ENCODE data around the gene PANK1. TPM values are rescaled to one million over a fixed set of nuclear protein-coding genes. Genes with fewer than 3 reads are reported as not detected.

PANK1 gene
- total RNA-seq, 1 experiment from 2014 or later: 33.2 TPM

DNA sequence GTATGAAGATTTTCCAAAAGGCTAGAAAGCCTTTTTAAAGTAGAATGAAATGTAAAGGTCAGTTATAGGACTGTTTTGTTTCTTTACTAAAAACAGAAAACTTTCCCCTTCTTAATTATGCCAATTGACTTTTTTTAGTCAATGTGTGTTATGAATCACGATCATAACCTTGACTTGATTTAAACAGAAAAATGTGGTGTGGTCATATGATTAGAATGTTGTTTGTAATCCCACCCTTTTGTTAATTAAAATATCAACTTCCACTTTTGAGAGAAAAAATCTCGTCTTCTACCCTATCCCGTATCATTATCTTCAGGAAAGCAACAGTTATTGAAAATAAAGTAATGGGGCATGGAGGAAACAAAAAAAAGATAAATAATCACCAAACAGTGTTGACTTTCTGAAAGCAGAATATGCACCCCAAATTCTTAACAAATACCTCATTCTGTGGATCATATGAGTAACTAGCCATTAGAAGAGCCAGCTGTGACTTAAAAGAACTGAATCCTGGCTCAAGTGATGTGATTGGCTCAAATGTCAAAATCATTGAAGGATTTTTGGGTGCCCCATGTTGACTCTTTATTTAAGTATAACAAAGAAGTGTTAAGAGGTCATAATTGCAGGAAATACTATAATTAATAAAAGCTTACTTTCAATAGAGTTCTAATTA lies 77.3 kb downstream of the PANK1 start:
- Histone ChIP-seq H2BK15ac (ENCODE audit: low read depth, low read length) (no peak overlapping the region), H4K5ac (ENCODE audit: insufficient read length, low read depth, low read length) (no peak overlapping the region), H3K18ac (ENCODE audit: insufficient read length, low read depth, low read length) (no peak overlapping the region), H2BK5ac (ENCODE audit: insufficient read length, low read length) (no peak overlapping the region), H3K79me2 (ENCODE audit: insufficient read depth, low read length) (no peaks in the 10 kb centered on the region), H4K20me1 (ENCODE audit: control insufficient read depth, insufficient read depth, insufficient read length) (no peaks in the 10 kb centered on the region), H2BK120ac (ENCODE audit: low read depth, low read length, poor library complexity, severe bottlenecking) (no peak overlapping the region), H3K23me2 (ENCODE audit: insufficient read length, low read depth, low read length, poor library complexity, severe bottlenecking) (no peaks in the 10 kb centered on the region), H3K56ac (ENCODE audit: insufficient read length, low read depth, low read length) (no peak overlapping the region), H4K8ac (replicated peaks; ENCODE audit: insufficient read length, low read depth, low read length) (no peak overlapping the region), H3K9ac (ENCODE audit: extremely low read depth, insufficient read length, low read length) (no peak overlapping the region), H4K91ac (ENCODE audit: insufficient read length, low read depth, low read length) (no peak overlapping the region), H3K4me1 (ENCODE audit: insufficient read depth, low read length) (0 out of 2 replicates have a peak, but pooled peaks cover 2% of the 10 kb centered on the region), H3T11ph (ENCODE audit: low read length) (no peak overlapping the region), H3K27me3 (ENCODE audit: insufficient read depth, low read length) (no peaks in the 10 kb centered on the region), H3K23ac (ENCODE audit: insufficient read length, low read depth, low read length) (no peak overlapping the region), H3K79me1 (ENCODE audit: insufficient read depth, low read depth, low read length, poor library complexity, severe bottlenecking) (no peaks in the 10 kb centered on the region), H3K4ac (ENCODE audit: low read depth, low read length) (no peak overlapping the region), H2BK20ac (ENCODE audit: low read depth, low read length, poor library complexity, severe bottlenecking) (no peak overlapping the region), H2AFZ (ENCODE audit: low read length) (no peak overlapping the region), H3K14ac (ENCODE audit: insufficient read depth, low read length) (no peak overlapping the region), H2AK5ac (ENCODE audit: insufficient read length, low read length) (no peak overlapping the region), H3K9me3 (ENCODE audit: control insufficient read depth, low read depth, low read length) (no peaks in the 10 kb centered on the region), H3K27ac (ENCODE audit: insufficient read length, low read depth, low read length) (no peak overlapping the region), H3K4me2 (ENCODE audit: insufficient read depth, insufficient read length, low read length) (no peak overlapping the region), H2BK12ac (ENCODE audit: insufficient read length, low read depth, low read length) (no peak overlapping the region)
- H3K27me3 Mint-ChIP-seq (ENCODE audit: low read depth): no peaks in the 10 kb centered on the region
- H3K27ac Mint-ChIP-seq: no peak overlapping the region
- TF ChIP-seq, protein P1, sequence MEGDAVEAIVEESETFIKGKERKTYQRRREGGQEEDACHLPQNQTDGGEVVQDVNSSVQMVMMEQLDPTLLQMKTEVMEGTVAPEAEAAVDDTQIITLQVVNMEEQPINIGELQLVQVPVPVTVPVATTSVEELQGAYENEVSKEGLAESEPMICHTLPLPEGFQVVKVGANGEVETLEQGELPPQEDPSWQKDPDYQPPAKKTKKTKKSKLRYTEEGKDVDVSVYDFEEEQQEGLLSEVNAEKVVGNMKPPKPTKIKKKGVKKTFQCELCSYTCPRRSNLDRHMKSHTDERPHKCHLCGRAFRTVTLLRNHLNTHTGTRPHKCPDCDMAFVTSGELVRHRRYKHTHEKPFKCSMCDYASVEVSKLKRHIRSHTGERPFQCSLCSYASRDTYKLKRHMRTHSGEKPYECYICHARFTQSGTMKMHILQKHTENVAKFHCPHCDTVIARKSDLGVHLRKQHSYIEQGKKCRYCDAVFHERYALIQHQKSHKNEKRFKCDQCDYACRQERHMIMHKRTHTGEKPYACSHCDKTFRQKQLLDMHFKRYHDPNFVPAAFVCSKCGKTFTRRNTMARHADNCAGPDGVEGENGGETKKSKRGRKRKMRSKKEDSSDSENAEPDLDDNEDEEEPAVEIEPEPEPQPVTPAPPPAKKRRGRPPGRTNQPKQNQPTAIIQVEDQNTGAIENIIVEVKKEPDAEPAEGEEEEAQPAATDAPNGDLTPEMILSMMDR (conservative IDR thresholded peaks at IDR 0.05): no peak
- peaks cover 10 to 18% of the 10 kb centered on the region in 2 experiments for H3K4me1 Mint-ChIP-seq
- no peak overlapping the region for H3K4me3 Mint-ChIP-seq
- no peaks in the 10 kb centered on the region for H3K36me3 Mint-ChIP-seq (ENCODE audit: insufficient read depth in 1 of 3, low read depth in 3 of 3)
- WGBS (ENCODE audit: extremely low coverage, insufficient read length, low lambda C conversion rate): no CpG with 5 or more reads among the region's 3 CpGs
- no peaks in the 10 kb centered on the region for H3K9me3 Mint-ChIP-seq
- no peak for DNase-seq

All from H9 (cell line).